Right atrium auricular region (tissue), 2 donors: ENCODE data around the gene ZFAND2B. TPM values are rescaled to one million over a fixed set of nuclear protein-coding genes. Genes with fewer than 3 reads are reported as not detected.

Experiments
- DNase-seq: peaks from one replicate; pipeline ENCODE4 v3.0.0-alpha.2; 2019; ENCODE audit warnings: low spot score
- H3K27ac ChIP-seq, 2 donors: fragments of 200-600 bp; sonication (generic); 1 replicate in 1 of 2; 2 replicates in 1 of 2; pipeline ENCODE4 v1.5.1; 2016 to 2019
- H3K27me3 ChIP-seq, 2 donors: fragments of 200-600 bp; sonication (generic); one replicate each; pipeline versions ENCODE4 v1.5.1 to v1.6.0; 2017 to 2019
- H3K36me3 ChIP-seq: fragments of 200-600 bp; sonication (generic); one replicate; pipeline ENCODE4 v1.5.1; 2016
- H3K4me1 ChIP-seq, 2 donors: fragments of 200-600 bp; sonication (generic); one replicate each; pipeline versions ENCODE4 v1.5.1 to v1.6.0; 2017 to 2019
- H3K4me3 ChIP-seq, 2 donors: fragments of 200-600 bp; sonication (generic); 1 replicate in 1 of 2; 2 replicates in 1 of 2; pipeline ENCODE4 v1.5.1; 2017 to 2019; ENCODE audit warnings: mild to moderate bottlenecking in 1 of 2, moderate library complexity in 1 of 2
- H3K9me3 ChIP-seq, 2 donors: fragments of 200-600 bp; sonication (generic); one replicate each; pipeline ENCODE4 v1.5.1; 2019
- CTCF ChIP-seq, 2 donors: fragments of 200-600 bp; sonication (generic); IDR thresholded peaks; one replicate each; pipeline ENCODE4 v1.5.1; 2019; ENCODE audit warnings: antibody characterized with exemption in 2 of 2
- total RNA-seq, 2 donors: library from RNA; depleted of rRNA; stranded (reverse); fragments of >200 nt; gene quantifications; one replicate each; pipeline ENCODE4 v1.1.0, GENCODE V29; 2016

Gene ZFAND2B
- total RNA-seq, 2 donors from 2014 or later, result 15.5 to 31.5 TPM

GRCh38 chr2:219204425-219205164, 2.0 kb upstream of the ZFAND2B start:
- no peak for TF ChIP-seq CTCF (IDR thresholded peaks at IDR 0.05)
- Histone ChIP-seq H3K9me3 (no peaks in the 10 kb centered on the region), H3K27me3 (no peaks in the 10 kb centered on the region), H3K27ac (no peak overlapping the region), H3K36me3 (peaks cover 10% of the 10 kb centered on the region), H3K4me1 (peaks cover 0 to 21% of the 10 kb centered on the region in 2 donors), H3K4me3 (no peak overlapping the region)
- no peak for DNase-seq

DNA sequence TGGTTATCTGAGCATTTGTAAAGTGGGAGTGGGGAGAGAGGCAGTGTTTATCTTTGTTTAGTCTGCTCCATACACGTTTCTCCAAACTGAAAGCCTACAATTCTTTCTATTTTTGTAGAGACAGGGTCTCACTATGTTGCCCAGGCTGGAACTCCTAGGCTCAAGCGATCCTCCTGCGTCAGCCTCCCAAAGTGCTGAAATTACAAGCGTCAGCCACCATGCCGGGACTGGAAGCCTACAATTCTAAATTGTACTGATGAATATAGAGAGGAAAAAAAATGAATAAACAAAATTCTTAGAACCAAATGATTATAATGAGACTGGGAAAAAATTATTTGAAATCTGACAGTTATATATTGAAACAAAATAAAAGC, 1.4 kb upstream of the ZFAND2B start:
- TF ChIP-seq CTCF (IDR thresholded peaks at IDR 0.05), result no peak
- Histone ChIP-seq H3K4me3 (no peak overlapping the region), H3K9me3 (no peaks in the 10 kb centered on the region), H3K27me3 (no peaks in the 10 kb centered on the region), H3K36me3 (peaks cover 10% of the 10 kb centered on the region), H3K4me1 (peaks cover 0 to 21% of the 10 kb centered on the region in 2 donors), H3K27ac (no peak overlapping the region)
- no peak for DNase-seq

DNA sequence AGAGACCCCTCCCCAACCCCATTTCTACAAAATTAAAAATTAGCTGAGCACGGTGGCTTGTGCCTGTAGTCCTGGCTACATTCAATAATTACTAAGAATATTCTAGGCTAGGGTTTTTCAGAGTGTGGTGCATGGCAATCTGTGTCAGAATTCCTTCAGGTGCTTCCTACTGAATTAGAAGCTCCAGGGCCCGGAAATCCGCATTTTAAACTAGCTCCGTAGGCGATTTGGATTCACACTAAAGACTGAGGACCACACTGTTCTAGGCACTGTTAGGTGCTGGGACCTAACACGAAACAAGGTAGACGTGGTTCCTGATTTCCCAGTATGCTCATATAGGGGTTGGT, 628 bp upstream of the ZFAND2B start:
- H3K27ac ChIP-seq, result peak overlapping the region; percentile 95 to 98
- no peak for TF ChIP-seq CTCF (IDR thresholded peaks at IDR 0.05)

GRCh38 chr2:219207134-219207883, 727 bp downstream of the ZFAND2B start:
- Histone ChIP-seq H3K36me3 (peaks cover 10% of the 10 kb centered on the region), H3K4me1 (peaks cover 0 to 21% of the 10 kb centered on the region in 2 donors), H3K9me3 (no peaks in the 10 kb centered on the region), H3K4me3 (peak overlapping the region; percentile 76 to 78), H3K27ac (peak overlapping the region; percentile 95 to 98), H3K27me3 (no peaks in the 10 kb centered on the region)
- DNase-seq, result no peak
- TF ChIP-seq CTCF (IDR thresholded peaks at IDR 0.05), result no peak

More for the DNA sequence above, 628 bp upstream of the ZFAND2B start:
- Histone ChIP-seq H3K4me3 (peak overlapping the region; percentile 76 to 78), H3K27me3 (no peaks in the 10 kb centered on the region), H3K9me3 (no peaks in the 10 kb centered on the region), H3K36me3 (peaks cover 10% of the 10 kb centered on the region), H3K4me1 (peaks cover 0 to 21% of the 10 kb centered on the region in 2 donors)
- DNase-seq, result no peak

DNA sequence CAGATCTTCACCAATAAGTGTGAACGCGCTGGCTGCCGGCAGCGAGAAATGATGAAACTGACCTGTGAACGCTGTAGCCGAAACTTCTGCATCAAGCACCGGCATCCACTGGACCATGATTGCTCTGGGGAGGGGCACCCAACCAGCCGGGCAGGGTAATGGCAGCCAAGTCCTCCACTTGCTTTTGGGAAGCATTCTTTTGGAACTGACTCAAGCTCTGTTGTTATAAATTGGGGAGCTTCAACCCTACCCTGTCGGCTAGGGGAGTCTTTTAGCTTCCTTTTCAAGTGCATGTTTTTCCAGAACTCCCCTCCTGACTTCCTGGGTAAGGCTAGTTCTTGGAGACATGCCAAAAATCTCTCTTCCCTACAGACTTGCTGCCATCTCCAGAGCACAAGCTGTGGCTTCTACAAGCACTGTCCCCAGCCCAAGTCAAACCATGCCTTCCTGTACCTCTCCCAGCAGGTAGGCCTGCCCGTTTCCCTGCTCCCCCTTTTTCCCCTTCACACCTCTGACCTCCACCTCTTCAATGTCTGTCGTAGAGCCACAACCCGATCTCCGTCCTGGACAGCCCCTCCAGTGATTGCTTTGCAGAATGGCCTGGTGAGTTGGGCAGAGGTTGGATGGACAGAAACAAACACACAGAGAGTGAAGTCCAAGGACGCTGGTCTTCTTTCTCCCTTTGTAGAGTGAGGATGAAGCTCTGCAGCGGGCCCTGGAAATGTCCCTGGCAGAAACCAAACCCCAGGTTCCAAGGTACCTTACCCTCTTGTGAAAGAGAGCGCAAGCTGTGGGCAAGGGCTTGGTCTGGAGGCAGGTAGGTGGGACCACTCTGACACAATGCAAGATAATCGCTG, 1.5 kb downstream of the ZFAND2B start:
- peaks cover 0 to 21% of the 10 kb centered on the region in 2 donors for H3K4me1 ChIP-seq
- no peaks in the 10 kb centered on the region for H3K9me3 ChIP-seq
- peak overlapping the region in 1 of 2 donors; percentile 78 for H3K4me3 ChIP-seq
- H3K27ac ChIP-seq, result peak overlapping the region; percentile 95 to 98
- DNase-seq, result no peak
- TF ChIP-seq CTCF (IDR thresholded peaks at IDR 0.05), result no peak
- peaks cover 18% of the 10 kb centered on the region for H3K36me3 ChIP-seq
- no peaks in the 10 kb centered on the region for H3K27me3 ChIP-seq
